GM10266 (cell line): ENCODE measurements around the gene GPSM3.

ENCODE experiments used
- DNase-seq: peaks from one replicate; pipeline ENCODE4 v3.0.0; 2012; ENCODE audit errors: extremely low spot score
- TF ChIP-seq, protein P1 (sequence below): IDR thresholded peaks from 2 replicates; pipeline ENCODE4 v1.5.1; 2012; ENCODE audit warnings: mild to moderate bottlenecking, low read depth; ENCODE audit not compliant: control insufficient read depth, insufficient read depth; ENCODE audit errors: missing control alignments

The GPSM3 gene

DNA sequence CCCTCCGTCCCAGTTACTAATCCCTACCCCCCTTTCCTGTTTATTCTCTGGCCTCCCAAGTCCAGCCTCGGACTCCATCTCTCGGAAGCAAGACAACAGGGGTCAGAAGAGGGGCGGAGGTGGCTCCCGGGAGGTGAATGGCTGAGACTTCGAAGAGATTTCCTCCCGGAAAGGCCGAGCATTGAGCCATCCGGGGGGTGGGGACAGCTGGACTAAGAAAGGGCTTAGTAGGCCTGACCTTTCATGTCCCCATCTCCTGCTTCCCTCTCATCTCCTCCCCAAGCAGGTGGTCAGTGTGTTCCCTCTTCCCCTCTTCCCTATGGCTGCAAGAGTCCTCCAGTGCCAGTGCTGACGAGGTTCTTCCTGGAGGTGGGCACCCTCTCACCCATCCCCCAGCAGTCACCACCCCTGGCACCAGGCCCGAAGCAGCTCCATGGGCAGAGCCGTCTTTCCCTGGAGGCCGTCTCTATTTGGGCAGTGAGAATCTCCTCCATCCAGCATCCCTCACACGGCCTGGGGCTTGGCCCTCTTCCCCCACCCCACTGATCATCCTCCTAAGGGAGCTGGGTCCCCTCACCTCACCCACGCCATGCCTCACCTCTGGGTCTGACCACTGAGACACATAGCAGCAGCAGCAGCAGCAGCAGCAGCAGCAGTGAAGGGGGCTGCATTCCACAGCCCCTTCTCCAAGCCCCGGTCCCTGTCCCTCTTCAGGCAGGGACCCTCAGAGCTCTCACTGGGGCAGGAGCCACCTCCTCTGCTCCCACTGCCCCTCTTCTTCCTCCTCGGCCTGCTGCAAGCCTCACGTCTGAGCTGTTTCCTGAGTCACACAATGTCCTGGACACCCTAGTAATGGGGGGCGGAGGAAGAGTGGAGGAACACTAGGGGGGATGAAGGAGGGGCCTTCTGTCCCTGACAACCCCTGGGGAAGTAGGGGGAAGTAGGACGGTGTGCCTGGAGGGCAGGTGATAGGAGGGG, 31.1 kb upstream of the GPSM3 start, which contains the start of gene NOTCH4:
Gene NOTCH4, minus strand, starts transcription at position 810 of the 978 bp plus-strand sequence. Its CDS starts 139 bp downstream, at position 671.
- TF ChIP-seq, protein P1, sequence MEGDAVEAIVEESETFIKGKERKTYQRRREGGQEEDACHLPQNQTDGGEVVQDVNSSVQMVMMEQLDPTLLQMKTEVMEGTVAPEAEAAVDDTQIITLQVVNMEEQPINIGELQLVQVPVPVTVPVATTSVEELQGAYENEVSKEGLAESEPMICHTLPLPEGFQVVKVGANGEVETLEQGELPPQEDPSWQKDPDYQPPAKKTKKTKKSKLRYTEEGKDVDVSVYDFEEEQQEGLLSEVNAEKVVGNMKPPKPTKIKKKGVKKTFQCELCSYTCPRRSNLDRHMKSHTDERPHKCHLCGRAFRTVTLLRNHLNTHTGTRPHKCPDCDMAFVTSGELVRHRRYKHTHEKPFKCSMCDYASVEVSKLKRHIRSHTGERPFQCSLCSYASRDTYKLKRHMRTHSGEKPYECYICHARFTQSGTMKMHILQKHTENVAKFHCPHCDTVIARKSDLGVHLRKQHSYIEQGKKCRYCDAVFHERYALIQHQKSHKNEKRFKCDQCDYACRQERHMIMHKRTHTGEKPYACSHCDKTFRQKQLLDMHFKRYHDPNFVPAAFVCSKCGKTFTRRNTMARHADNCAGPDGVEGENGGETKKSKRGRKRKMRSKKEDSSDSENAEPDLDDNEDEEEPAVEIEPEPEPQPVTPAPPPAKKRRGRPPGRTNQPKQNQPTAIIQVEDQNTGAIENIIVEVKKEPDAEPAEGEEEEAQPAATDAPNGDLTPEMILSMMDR, result no peak
- no peak for DNase-seq

- no peak for DNase-seq
- TF ChIP-seq, protein P1, result no peak
These were observed 30.1 kb upstream of the GPSM3 start for GRCh38 chr6:32222333-32223230.

DNA sequence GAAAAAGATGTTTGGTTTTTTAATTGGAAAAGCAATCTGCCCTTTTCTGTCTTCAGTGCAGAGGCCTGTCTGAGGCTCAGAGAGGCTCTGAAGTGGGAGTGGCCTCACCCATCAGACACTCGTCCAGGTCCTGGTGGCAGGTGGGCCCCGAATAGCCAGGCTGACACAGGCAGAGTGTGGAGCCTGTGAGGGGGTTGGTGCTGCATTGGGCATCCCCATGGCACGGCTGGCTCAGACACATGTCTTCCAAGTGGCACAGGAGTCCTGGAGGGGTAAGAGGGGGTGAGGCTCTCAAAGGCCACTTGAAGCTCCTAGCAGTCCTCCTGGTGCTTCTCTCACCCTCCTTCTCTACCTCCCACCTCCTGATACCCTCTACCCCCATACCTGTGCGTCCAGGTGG, 27.6 kb upstream of the GPSM3 start:
- TF ChIP-seq, protein P1, result no peak
- no peak for DNase-seq

DNA sequence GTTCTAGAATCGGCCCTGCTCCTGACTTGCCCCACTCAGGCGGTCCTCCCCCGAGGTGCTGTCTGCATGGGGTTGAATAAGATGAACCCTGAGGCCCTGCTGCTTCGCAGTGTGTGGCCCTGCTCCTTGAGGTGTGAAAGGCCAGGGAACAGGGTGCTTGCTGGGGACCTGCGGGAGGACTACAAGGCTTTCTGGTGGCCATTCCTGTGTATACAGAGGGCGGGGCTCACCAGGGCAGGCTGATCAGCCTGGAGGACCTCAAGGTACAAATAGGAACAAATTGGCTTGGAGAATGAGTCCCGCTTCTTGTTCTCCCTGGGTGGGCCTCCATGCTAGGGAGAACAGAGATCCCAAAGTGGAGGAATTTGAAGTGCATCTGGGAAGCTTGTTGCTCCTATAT, 25.7 kb upstream of the GPSM3 start:
- DNase-seq, result no peak
- TF ChIP-seq, protein P1, result no peak

DNA sequence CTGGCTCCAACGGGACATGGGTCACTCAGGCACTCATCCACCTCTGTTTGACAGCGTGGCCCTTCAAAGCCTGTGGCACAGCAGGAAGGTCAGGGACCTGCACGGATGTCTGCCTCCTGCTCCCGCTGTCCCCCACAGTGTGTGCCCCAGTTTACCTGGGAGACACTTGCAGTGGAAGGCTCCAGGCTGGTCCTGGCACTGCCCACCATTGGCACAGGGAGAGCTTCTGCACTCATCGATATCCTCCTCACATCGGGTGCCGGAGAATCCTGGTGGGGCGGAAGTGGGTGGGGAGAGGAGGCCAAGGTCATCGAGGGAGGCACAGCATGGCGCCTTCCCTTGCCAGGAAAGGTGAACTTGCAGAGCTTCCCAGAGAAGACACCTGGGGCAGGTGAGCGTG, 24.6 kb upstream of the GPSM3 start:
- TF ChIP-seq, protein P1, result no peak

GRCh38 chr6:32216285-32216684, 23.8 kb upstream of the GPSM3 start:
- TF ChIP-seq, protein P1, result no peak
- DNase-seq, result no peak

More for the DNA sequence above, 24.6 kb upstream of the GPSM3 start:
- no peak for DNase-seq

GRCh38 chr6:32215617-32216016, 23.2 kb upstream of the GPSM3 start:
- TF ChIP-seq, protein P1, result no peak
- no peak for DNase-seq
